GM23338 (cell line): ENCODE measurements around the gene PRKACA. TPM values are rescaled to one million over a fixed set of nuclear protein-coding genes. Genes with fewer than 3 reads are reported as not detected.

ENCODE experiments used
- ATAC-seq: fragments of 200-7000 bp; cut with Tn5 transposase; 3 replicates; pipeline ENCODE4 v1.9.1; 2020
- DNase-seq: peaks from one replicate; pipeline ENCODE4 v3.0.0-alpha.2; 2015; ENCODE audit warnings: low spot score
- H2AFZ ChIP-seq: fragments of 200-600 bp; sonication (generic); 2 replicates; pipeline ENCODE4 v1.8.0; 2016; ENCODE audit warnings: antibody characterized with exemption, mild to moderate bottlenecking, moderate library complexity
- H3F3A ChIP-seq: fragments of 200-600 bp; sonication (generic); replicated peaks from 2 replicates; pipeline ENCODE4 v1.8.0; 2017; ENCODE audit warnings: antibody characterized with exemption, mixed run types, low read depth
- H3K27ac ChIP-seq: fragments of 200-600 bp; sonication (generic); 2 replicates; pipeline ENCODE4 v1.6.1; 2016; ENCODE audit warnings: low read depth
- H3K27me3 ChIP-seq: fragments of 200-600 bp; sonication (generic); 2 replicates; pipeline ENCODE4 v1.8.0; 2016; ENCODE audit warnings: mild to moderate bottlenecking, mixed run types, moderate library complexity; ENCODE audit not compliant: insufficient read depth
- H3K36me3 ChIP-seq: fragments of 200-600 bp; sonication (generic); 2 replicates; pipeline ENCODE4 v1.8.0; 2016; ENCODE audit warnings: mild to moderate bottlenecking; ENCODE audit not compliant: insufficient read depth
- H3K4me1 ChIP-seq: fragments of 200-600 bp; sonication (generic); 2 replicates; pipeline ENCODE4 v1.8.0; 2016; ENCODE audit warnings: mild to moderate bottlenecking, moderate library complexity; ENCODE audit not compliant: insufficient read depth
- H3K4me2 ChIP-seq: fragments of 200-600 bp; sonication (generic); 2 replicates; pipeline ENCODE4 v1.7.1; 2017; ENCODE audit warnings: mixed run types
- H3K4me3 ChIP-seq: fragments of 200-600 bp; sonication (generic); 2 replicates; pipeline ENCODE4 v1.6.1; 2016; ENCODE audit warnings: mixed run types
- H3K79me2 ChIP-seq: fragments of 200-600 bp; sonication (generic); replicated peaks from 2 replicates; pipeline ENCODE4 v1.8.0; 2017; ENCODE audit warnings: mild to moderate bottlenecking; ENCODE audit not compliant: insufficient read depth
- H3K9me2 ChIP-seq: fragments of 200-600 bp; sonication (generic); 2 replicates; pipeline ENCODE4 v1.8.0; 2017; ENCODE audit not compliant: insufficient read depth
- H4K20me1 ChIP-seq: fragments of 200-600 bp; sonication (generic); replicated peaks from 2 replicates; pipeline ENCODE4 v1.8.0; 2017; ENCODE audit warnings: mild to moderate bottlenecking; ENCODE audit not compliant: insufficient read depth
- H3K27ac Mint-ChIP-seq: 2 replicates; pipeline ENCODE4 v1.8.0; 2020; ENCODE audit warnings: inconsistent platforms, mild to moderate bottlenecking, moderate library complexity, mixed read lengths
- H3K27me3 Mint-ChIP-seq: 3 replicates; pipeline ENCODE4 v1.8.0; 2022; ENCODE audit warnings: low read depth, mild to moderate bottlenecking, moderate library complexity, mixed read lengths, inconsistent platforms; ENCODE audit not compliant: insufficient read depth, poor library complexity
- H3K36me3 Mint-ChIP-seq: 3 replicates; pipeline ENCODE4 v1.8.0; 2021; ENCODE audit warnings: low read depth, mild to moderate bottlenecking, inconsistent platforms, moderate library complexity, mixed read lengths
- H3K4me1 Mint-ChIP-seq: 3 replicates; pipeline ENCODE4 v1.8.0; 2020; ENCODE audit warnings: mild to moderate bottlenecking, inconsistent platforms, mixed read lengths
- H3K4me3 Mint-ChIP-seq: 3 replicates; pipeline ENCODE4 v1.8.0; 2021; ENCODE audit warnings: moderate library complexity, mild to moderate bottlenecking, inconsistent platforms, mixed read lengths
- H3K9me3 Mint-ChIP-seq: 3 replicates; pipeline ENCODE4 v1.8.0; 2020; ENCODE audit warnings: moderate library complexity, mild to moderate bottlenecking, inconsistent platforms, mixed read lengths
- EZH2phosphoT487 ChIP-seq: fragments of 200-600 bp; sonication (generic); IDR thresholded peaks from one replicate; pipeline ENCODE4 v1.8.1; 2018; ENCODE audit warnings: antibody characterized with exemption; ENCODE audit not compliant: unreplicated experiment
- POLR2AphosphoS5 ChIP-seq: IDR thresholded peaks from 2 replicates; pipeline ENCODE4 v1.6.1; 2016; ENCODE audit warnings: antibody characterized with exemption, low read depth
- STAT1 ChIP-seq: IDR thresholded peaks from one replicate; pipeline ENCODE4 v1.6.1; 2016; ENCODE audit warnings: antibody characterized with exemption; ENCODE audit not compliant: unreplicated experiment
- ZNF462 ChIP-seq: fragments of 250-450 bp; sonication (Bioruptor Pico); IDR thresholded peaks from 2 replicates; pipeline ENCODE4 v1.5.0; 2020; ENCODE audit warnings: mild to moderate bottlenecking, moderate library complexity
- polyA plus RNA-seq: library from polyadenylated mRNA; unstranded; fragments of >200 nt; fragmentation: Nextera tagmentation; extraction: Ambion mirVana; gene quantifications from 2 replicates; pipeline ENCODE4 v1.2.1, GENCODE V29; 2016
- total RNA-seq: library from RNA; depleted of rRNA; stranded (reverse); fragments of >200 nt; shearing (Covaris generic); gene quantifications from 2 replicates; pipeline ENCODE4 v1.2.3, GENCODE V29; 2014
- TF ChIP-seq, protein P1 (sequence below), 2 experiments: fragments of 200-600 bp in 1 of 2; sonication (generic) in 1 of 2; conservative IDR thresholded peaks; 2 replicates each; pipeline versions ENCODE4 v1.5.1 to v1.6.1; 2016 to 2017; ENCODE audit warnings: antibody characterized with exemption in 2 of 2, low read depth in 2 of 2, mild to moderate bottlenecking in 2 of 2, moderate library complexity in 1 of 2

The PRKACA gene
- total and polyA plus RNA-seq, 2 experiments from 2014 or later: 13.0 to 31.3 TPM

- no peak overlapping the region for H3K27ac Mint-ChIP-seq
- TF ChIP-seq STAT1 (no peak), POLR2AphosphoS5 (no peak), EZH2phosphoT487 (no peak), ZNF462 (CRISPR knock-in tag) (no peak)
- TF ChIP-seq, protein P1, sequence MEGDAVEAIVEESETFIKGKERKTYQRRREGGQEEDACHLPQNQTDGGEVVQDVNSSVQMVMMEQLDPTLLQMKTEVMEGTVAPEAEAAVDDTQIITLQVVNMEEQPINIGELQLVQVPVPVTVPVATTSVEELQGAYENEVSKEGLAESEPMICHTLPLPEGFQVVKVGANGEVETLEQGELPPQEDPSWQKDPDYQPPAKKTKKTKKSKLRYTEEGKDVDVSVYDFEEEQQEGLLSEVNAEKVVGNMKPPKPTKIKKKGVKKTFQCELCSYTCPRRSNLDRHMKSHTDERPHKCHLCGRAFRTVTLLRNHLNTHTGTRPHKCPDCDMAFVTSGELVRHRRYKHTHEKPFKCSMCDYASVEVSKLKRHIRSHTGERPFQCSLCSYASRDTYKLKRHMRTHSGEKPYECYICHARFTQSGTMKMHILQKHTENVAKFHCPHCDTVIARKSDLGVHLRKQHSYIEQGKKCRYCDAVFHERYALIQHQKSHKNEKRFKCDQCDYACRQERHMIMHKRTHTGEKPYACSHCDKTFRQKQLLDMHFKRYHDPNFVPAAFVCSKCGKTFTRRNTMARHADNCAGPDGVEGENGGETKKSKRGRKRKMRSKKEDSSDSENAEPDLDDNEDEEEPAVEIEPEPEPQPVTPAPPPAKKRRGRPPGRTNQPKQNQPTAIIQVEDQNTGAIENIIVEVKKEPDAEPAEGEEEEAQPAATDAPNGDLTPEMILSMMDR (conservative IDR thresholded peaks at IDR 0.05; ENCODE audit: low read depth in 2 of 2): peak; percentile 66 to 68
- Histone ChIP-seq H3K27me3 (no peaks in the 10 kb centered on the region), H4K20me1 (peaks cover 11% of the 10 kb centered on the region), H3K4me3 (no peak overlapping the region), H3K4me2 (no peak overlapping the region), H2AFZ (no peak overlapping the region), H3K79me2 (peaks cover 17% of the 10 kb centered on the region), H3K9me2 (no peaks in the 10 kb centered on the region), H3K36me3 (no peaks in the 10 kb centered on the region; the same call in 1 of the 2 replicates), H3K27ac (no peak overlapping the region), H3F3A (peaks cover 25% of the 10 kb centered on the region), H3K4me1 (peaks cover 51% of the 10 kb centered on the region)
- ATAC-seq (peak; percentile 8), DNase-seq (peak; percentile 77)
- peaks cover 46% of the 10 kb centered on the region for H3K4me1 Mint-ChIP-seq
- peaks cover 4% of the 10 kb centered on the region; the same call in 2 of the 3 replicates for H3K36me3 Mint-ChIP-seq
- H3K9me3 Mint-ChIP-seq: no peaks in the 10 kb centered on the region; the same call in 2 of the 3 replicates
- H3K27me3 Mint-ChIP-seq: peaks cover 14% of the 10 kb centered on the region
- no peak overlapping the region for H3K4me3 Mint-ChIP-seq
Observed at GRCh38 chr19:14114854-14115253, 2.7 kb downstream of the PRKACA start.
